IMR-90 (cell line): ENCODE results near the gene DVL1. TPM values are rescaled to one million over a fixed set of nuclear protein-coding genes. Genes with fewer than 3 reads are reported as not detected.

Experiments used
- ATAC-seq: fragments of 200-7000 bp; cut with Tn5 transposase; 2 replicates; pipeline ENCODE4 v1.9.1; 2020; ENCODE audit warnings: low read depth, mild to moderate bottlenecking, moderate library complexity
- BruUV-seq: library from RNA; stranded (reverse); fragments of 400-500 nt; replicated peaks from 2 replicates; lab custom pipeline; 2021; lab: Mats Ljungman, UMichigan
- CTCF ChIA-PET: fragments of 300-600 bp; formaldehyde crosslinking; extraction: SDS; loops from one replicate; lab custom pipeline; 2021; ENCODE audit warnings: antibody characterized with exemption; lab: Yijun Ruan, JAX
- POLR2A ChIA-PET: fragments of 300-600 bp; sonication (Branson Sonifier 250); formaldehyde crosslinking; loops from one replicate; lab custom pipeline; 2022; ENCODE audit warnings: antibody characterized with exemption; ENCODE audit not compliant: unreplicated experiment; lab: Charles Lee
- DNase-seq: peaks from one replicate; pipeline ENCODE4 v3.0.0; 2013
- H2AFZ ChIP-seq: replicated peaks from 2 replicates; pipeline ENCODE3; 2013; ENCODE audit warnings: low read length, mild to moderate bottlenecking; ENCODE audit not compliant: poor library complexity
- H2AK5ac ChIP-seq: 2 replicates; pipeline ENCODE4 v1.6.1; 2013; ENCODE audit warnings: low read depth, low read length, inconsistent platforms
- H2AK9ac ChIP-seq: replicated peaks from 2 replicates; pipeline ENCODE3; 2013; ENCODE audit warnings: mild to moderate bottlenecking, low read depth, low read length, moderate library complexity; ENCODE audit not compliant: poor library complexity
- H2BK120ac ChIP-seq: 2 replicates; pipeline ENCODE4 v1.6.1; 2013; ENCODE audit warnings: low read depth, low read length, inconsistent platforms
- H2BK15ac ChIP-seq: 3 replicates; pipeline ENCODE4 v1.6.1; 2013; ENCODE audit warnings: low read depth, low read length, inconsistent platforms
- H2BK20ac ChIP-seq: 2 replicates; pipeline ENCODE4 v1.6.1; 2013; ENCODE audit warnings: low read depth, mild to moderate bottlenecking, inconsistent platforms, low read length, moderate library complexity
- H2BK5ac ChIP-seq: 2 replicates; pipeline ENCODE4 v1.6.1; 2013; ENCODE audit warnings: mild to moderate bottlenecking, low read depth, low read length, inconsistent platforms; ENCODE audit not compliant: poor library complexity, severe bottlenecking
- H3K14ac ChIP-seq: replicated peaks from 2 replicates; pipeline ENCODE4 v1.6.1; 2013; ENCODE audit warnings: low read depth, low read length, inconsistent platforms
- H3K18ac ChIP-seq: 2 replicates; pipeline ENCODE4 v1.6.1; 2013; ENCODE audit warnings: low read depth, low read length, control low read depth
- H3K23ac ChIP-seq: 2 replicates; pipeline ENCODE4 v1.6.1; 2013; ENCODE audit warnings: low read depth, low read length, inconsistent platforms
- H3K27ac ChIP-seq: 2 replicates; pipeline ENCODE4 v1.5.1; 2013; ENCODE audit warnings: mild to moderate bottlenecking, control low read depth, low read length; ENCODE audit not compliant: insufficient read depth
- H3K27me3 ChIP-seq: 2 replicates; pipeline ENCODE4 v1.6.1; 2013; ENCODE audit warnings: low read length; ENCODE audit not compliant: control insufficient read depth, insufficient read depth
- H3K36me3 ChIP-seq: 2 replicates; pipeline ENCODE4 v1.6.1; 2013; ENCODE audit warnings: low read length, mixed read lengths; ENCODE audit not compliant: control insufficient read depth, insufficient read depth
- H3K4ac ChIP-seq: 2 replicates; pipeline ENCODE4 v1.6.1; 2013; ENCODE audit warnings: low read depth, low read length, inconsistent platforms
- H3K4me1 ChIP-seq: 2 replicates; pipeline ENCODE4 v1.6.1; 2013; ENCODE audit warnings: low read length, mixed read lengths; ENCODE audit not compliant: control insufficient read depth, insufficient read depth
- H3K4me2 ChIP-seq: 2 replicates; pipeline ENCODE4 v1.6.1; 2013; ENCODE audit warnings: low read depth, mild to moderate bottlenecking, control low read depth, low read length, moderate library complexity
- H3K4me3 ChIP-seq: 2 replicates; pipeline ENCODE4 v1.5.1; 2013; ENCODE audit warnings: low read depth, mild to moderate bottlenecking, control low read depth, low read length, moderate library complexity; ENCODE audit not compliant: insufficient read depth
- H3K56ac ChIP-seq: 2 replicates; pipeline ENCODE4 v1.6.1; 2013; ENCODE audit warnings: low read length, inconsistent platforms; ENCODE audit not compliant: insufficient read depth; ENCODE audit errors: extremely low read depth
- H3K79me1 ChIP-seq, 2 experiments: 2 replicates each; pipeline ENCODE4 v1.6.1; 2013; ENCODE audit warnings: low read length in 2 of 2, inconsistent platforms in 1 of 2, low read depth in 1 of 2
- H3K9ac ChIP-seq: 2 replicates; pipeline ENCODE4 v1.6.1; 2013; ENCODE audit warnings: low read depth, low read length, control low read depth
- H3K9me1 ChIP-seq: 2 replicates; pipeline ENCODE4 v1.6.1; 2013; ENCODE audit warnings: low read length, inconsistent platforms; ENCODE audit not compliant: insufficient read depth
- H3K9me3 ChIP-seq: 2 replicates; pipeline ENCODE4 v1.6.1; 2013; ENCODE audit warnings: low read length; ENCODE audit not compliant: control insufficient read depth, insufficient read depth
- H4K20me1 ChIP-seq: 2 replicates; pipeline ENCODE4 v1.6.1; 2013; ENCODE audit warnings: low read length, inconsistent platforms; ENCODE audit not compliant: insufficient read depth
- H4K5ac ChIP-seq: 2 replicates; pipeline ENCODE4 v1.6.1; 2013; ENCODE audit warnings: mild to moderate bottlenecking, low read depth, low read length, control low read depth
- H4K8ac ChIP-seq, 2 experiments: 2 replicates each; pipeline ENCODE4 v1.6.1; 2013; ENCODE audit warnings: low read depth in 2 of 2, low read length in 2 of 2, control low read depth in 1 of 2, inconsistent platforms in 1 of 2
- H4K91ac ChIP-seq: 2 replicates; pipeline ENCODE4 v1.6.1; 2013; ENCODE audit warnings: low read depth, low read length, inconsistent platforms; ENCODE audit not compliant: insufficient read depth
- MAZ ChIP-seq: IDR thresholded peaks from 2 replicates; pipeline ENCODE4 v1.6.1; 2012; ENCODE audit warnings: low read depth, mild to moderate bottlenecking, low read length, improper control_type of control experiment, moderate library complexity, borderline replicate concordance
- NFE2L2 ChIP-seq: fragments of 150-350 bp; IDR thresholded peaks from 2 replicates; pipeline ENCODE4 v1.6.1; 2016; ENCODE audit warnings: low read depth, mild to moderate bottlenecking, low read length
- WGBS, 2 experiments: methylation state at CpG; one replicate each; pipeline versions ENCODE4 v1.1.5 to v1.1.7; 2013; ENCODE audit warnings: missing lambda C conversion rate in 2 of 2; ENCODE audit not compliant: insufficient read length in 1 of 2; ENCODE audit errors: extremely low coverage in 2 of 2; 5-methylcytosine and 5-hydroxymethylcytosine counted together
- dilution Hi-C: fragments of 300-500 bp; cut with HindIII; formaldehyde crosslinking; loops from one replicate; pipeline ENCODE4 v1.14.3; 2018; ENCODE audit warnings: low sequenced_read_pairs; ENCODE audit not compliant: unreplicated experiment
- in situ Hi-C: fragments of 300-500 bp; cut with MboI; formaldehyde crosslinking; loops from 3 replicates; pipeline ENCODE4 v1.14.3; 2019; ENCODE audit warnings: low sequenced_read_pairs, inconsistent platforms, mixed read lengths
- intact Hi-C: fragments of 100-400 bp; cut with micrococcal nuclease; formaldehyde crosslinking; loops from 2 replicates; pipeline ENCODE4 v1.10.0; 2022
- polyA plus RNA-seq, 3 experiments: library from polyadenylated mRNA; depleted of rRNA; stranded (reverse); fragments of >200 nt; gene quantifications; 2 replicates each; pipeline ENCODE4 v1.2.3, GENCODE V29; 2012; ENCODE audit warnings: low replicate concordance in 1 of 3
- total RNA-seq: library from RNA; depleted of rRNA; stranded (reverse); fragments of >200 nt; gene quantifications from 2 replicates; pipeline ENCODE4 v1.2.3, GENCODE V29; 2012

DVL1 gene
- total and polyA plus RNA-seq, 2 of the 4 experiments (the other 2 are of a cell fraction): 27.2 to 35.9 TPM

GRCh38 chr1:1356166-1356795, 7.1 kb upstream of the DVL1 start:
- H4K5ac ChIP-seq: no peak overlapping the region
- H4K91ac ChIP-seq: no peak overlapping the region
- H3K9ac ChIP-seq: peak overlapping the region; percentile 92
- peaks cover 6% of the 10 kb centered on the region for H3K9me1 ChIP-seq
- no peak overlapping the region for H4K8ac ChIP-seq
- H3K4me2 ChIP-seq: peak overlapping the region; percentile 93
- CTCF ChIA-PET: no interaction called here
- H3K79me1 ChIP-seq: peaks cover 12 to 30% of the 10 kb centered on the region in 2 experiments
- WGBS, 2 experiments: 58% methylated on average over 2 of the region's 8 CpGs; no CpG with 5 or more reads in 1 of the 2 experiments
- no peak overlapping the region for H2BK20ac ChIP-seq
- H2BK15ac ChIP-seq: no peak overlapping the region
- peak overlapping the region; percentile 96 for H3K27ac ChIP-seq
- 0 out of 2 replicates have a peak overlapping the region, but pooled peaks have one; percentile 32 for H2BK120ac ChIP-seq
- H2AK5ac ChIP-seq: peak overlapping the region; percentile 93
- peak overlapping the region; percentile 99 for H3K4ac ChIP-seq
- no peak overlapping the region for H3K18ac ChIP-seq
- in situ Hi-C loops: no loop called here
- H3K4me3 ChIP-seq: peak overlapping the region; percentile 74
- peak overlapping the region; percentile 96 for H2AK9ac ChIP-seq
- H3K56ac ChIP-seq: no peak overlapping the region; the same call in 1 of the 2 replicates
- intact Hi-C loops: loop anchor here (5.0 kb wide), 1 partner anchor 49 kb away; the partner anchor contains the start of genes ACAP3 and PUSL1
- no peaks in the 10 kb centered on the region for H3K27me3 ChIP-seq
- H3K14ac ChIP-seq: peak overlapping the region; percentile 96; the same call in 1 of the 2 replicates
- ATAC-seq: no peak
- H3K9me3 ChIP-seq: no peaks in the 10 kb centered on the region
- dilution Hi-C loops: no loop called here
- H3K23ac ChIP-seq: no peak overlapping the region
- no peak for DNase-seq
- H2AFZ ChIP-seq: no peak overlapping the region
- BruUV-seq: no TSS peak
- TF ChIP-seq MAZ: no peak
- no peak for TF ChIP-seq NFE2L2
- POLR2A ChIA-PET: no interaction called here
- peaks cover 39% of the 10 kb centered on the region for H3K36me3 ChIP-seq
- peaks cover 44% of the 10 kb centered on the region for H3K4me1 ChIP-seq
- H4K20me1 ChIP-seq: peaks cover 55% of the 10 kb centered on the region
- peak overlapping the region; percentile 96 for H2BK5ac ChIP-seq
